NCI-H1436 (cell line): ENCODE results near the gene PCDHGA3.
"Not testable (repeated sequence)": the region's sequence is repeated elsewhere in the genome, so short reads cannot be mapped to it uniquely, and the experiment has no call there.

ENCODE experiments used
- DNase-seq: peaks from one replicate; lab custom pipeline; 2025; lab: John Stamatoyannopoulos, UW

Gene PCDHGA3

GRCh38 chr5:141382469-141383294 lies 39.1 kb downstream of the PCDHGA3 start, which contains the start of gene PCDHGA7:
PCDHGA7 (plus strand) TSS chr5:141382742; CDS start chr5:141382900, 158 bp downstream.
- no peak for DNase-seq

- no peak for DNase-seq
Measured at GRCh38 chr5:141383345-141383744, 39.7 kb downstream of the PCDHGA3 start.

GRCh38 chr5:141384471-141385267 lies 41.0 kb downstream of the PCDHGA3 start:
- no peak for DNase-seq

- not testable (repeated sequence) for DNase-seq
Measured at GRCh38 chr5:141387557-141388311, 44.1 kb downstream of the PCDHGA3 start, which contains the start of gene PCDHGB4. PCDHGB4 (plus strand) TSS chr5:141387698; CDS start chr5:141387885, 187 bp downstream.

- DNase-seq = no peak
Measured at GRCh38 chr5:141388661-141389060, 45.0 kb downstream of the PCDHGA3 start.

GRCh38 chr5:141389153-141390042 lies 45.8 kb downstream of the PCDHGA3 start:
- no peak for DNase-seq

- DNase-seq = no peak
Measured at GRCh38 chr5:141392429-141393198, 49.0 kb downstream of the PCDHGA3 start, which contains the start of gene PCDHGA8. PCDHGA8 (plus strand) TSS chr5:141392633; CDS start chr5:141392814, 181 bp downstream.

GRCh38 chr5:141393267-141393666 lies 49.6 kb downstream of the PCDHGA3 start:
- DNase-seq = no peak

- DNase-seq = not testable (repeated sequence)
Measured at GRCh38 chr5:141394401-141395187, 51.0 kb downstream of the PCDHGA3 start.
